Spleen (tissue), 11 donors: ENCODE measurements around the gene RERE. TPM values are rescaled to one million over a fixed set of nuclear protein-coding genes. Genes with fewer than 3 reads are reported as not detected.
A peak's percentile ranks its signal among the peaks of the same experiment; 100 is the strongest.

Experiments used
- DNase-seq: peaks from one replicate; pipeline ENCODE4 v3.0.0-alpha.2; 2020
- H3K27ac ChIP-seq, 8 donors: fragments of 200-600 bp; sonication (generic) in 7 of 8; 1 replicate in 4 of 8; 2 replicates in 4 of 8; pipeline versions ENCODE4 v1.5.0 to v1.8.0; 2016 to 2021; ENCODE audit warnings: inconsistent platforms in 4 of 8, mild to moderate bottlenecking in 4 of 8, moderate library complexity in 1 of 8
- H3K27me3 ChIP-seq, 7 donors: fragments of 200-600 bp; sonication (generic) in 6 of 7; replicated peaks in 1 of 7; 1 replicate in 4 of 7; 2 replicates in 3 of 7; pipeline versions ENCODE4 v1.5.0 to v1.8.0; 2016 to 2021; ENCODE audit warnings: inconsistent platforms in 3 of 7, mild to moderate bottlenecking in 1 of 7
- H3K36me3 ChIP-seq, 6 donors: fragments of 200-600 bp; sonication (generic) in 5 of 6; 1 replicate in 4 of 6; 2 replicates in 2 of 6; pipeline versions ENCODE4 v1.5.0 to v1.8.0; 2016 to 2021; ENCODE audit warnings: inconsistent platforms in 2 of 6
- H3K4me1 ChIP-seq, 6 donors: fragments of 200-600 bp; sonication (generic) in 5 of 6; 1 replicate in 3 of 6; 2 replicates in 3 of 6; pipeline versions ENCODE4 v1.5.0 to v1.8.0; 2016 to 2021; ENCODE audit warnings: inconsistent platforms in 3 of 6
- H3K4me3 ChIP-seq, 8 donors: fragments of 200-600 bp; sonication (generic) in 7 of 8; 1 replicate in 4 of 8; 2 replicates in 4 of 8; pipeline versions ENCODE4 v1.5.0 to v1.8.0; 2016 to 2021; ENCODE audit warnings: inconsistent platforms in 4 of 8, mild to moderate bottlenecking in 4 of 8, moderate library complexity in 2 of 8
- H3K9me3 ChIP-seq, 8 donors: fragments of 200-600 bp; sonication (generic) in 7 of 8; 1 replicate in 4 of 8; 2 replicates in 4 of 8; pipeline versions ENCODE4 v1.5.0 to v1.8.0; 2016 to 2021; ENCODE audit warnings: inconsistent platforms in 4 of 8
- CTCF ChIP-seq, 11 experiments: fragments of 200-600 bp in 7 of 11; fragments of 450-650 bp in 4 of 11; sonication (generic) in 4 of 11; IDR thresholded peaks in 8 of 11; conservative IDR thresholded peaks in 3 of 11; 1 replicate in 7 of 11; 2 replicates in 4 of 11; pipeline versions ENCODE4 v1.4.0 to v1.8.0; 2016 to 2021; ENCODE audit warnings: antibody characterized with exemption in 11 of 11, inconsistent platforms in 4 of 11, mild to moderate bottlenecking in 1 of 11
- POLR2A ChIP-seq, 3 donors: fragments of 450-650 bp; IDR thresholded peaks; one replicate each; pipeline ENCODE4 v1.5.1; 2017; ENCODE audit warnings: antibody characterized with exemption in 3 of 3, mild to moderate bottlenecking in 1 of 3
- POLR2AphosphoS5 ChIP-seq, 3 donors: sonication (generic); formaldehyde crosslinking; IDR thresholded peaks; one replicate each; pipeline ENCODE4 v1.5.1; 2017; ENCODE audit warnings: antibody characterized with exemption in 3 of 3
- WGBS, 5 donors: extraction: QIAGEN DNeasy Blood & Tissue Kit in 3 of 5; methylation state at CpG; one replicate each; pipeline versions ENCODE4 v1.1.5 to v1.1.7; 2013 to 2018; 5-methylcytosine and 5-hydroxymethylcytosine counted together
- intact Hi-C: fragments of 100-400 bp; cut with DNase I; formaldehyde crosslinking; loops from one replicate; pipeline ENCODE4 v1.15.0; 2023; ENCODE audit warnings: low total_unique reads
- polyA plus RNA-seq, 3 donors: library from polyadenylated mRNA; stranded (reverse); fragments of 200-250 nt; gene quantifications; one replicate each; pipeline ENCODE4 v1.2.1, GENCODE V29; 2013
- total RNA-seq, 7 donors: library from RNA; depleted of rRNA in 3 of 7; stranded (reverse); fragments of >200 nt in 3 of 7; fragmentation: NEBNext Ultra II Directional in 4 of 7; extraction: Animal tissue kit (Norgen Biotek cat#: 25700) in 4 of 7; gene quantifications; one replicate each; pipeline versions ENCODE4 v1.1.0 to v1.2.1, GENCODE V29; 2016 to 2021
- donor health status: healthy with polysubstance abuse.
- donor health status: DM: no; HTN: no; CAD: no; lungs with moderate emphysema.
- donor health status: DM: no; HTN: no; CAD: no.
- donor health status: Bipolar disorder and iron deficiency.
- donor health status: healthy.
- donor health status: DM: no; HTN: no; CAD: no.
- donor health status: DM: yes; HTN: yes; CAD: no.

RERE gene
- total and polyA plus RNA-seq, 10 donors = 10.3 to 149 (median 117) TPM

- intact Hi-C loops = no loop called here
- H3K4me1 ChIP-seq = peaks cover 15 to 93% (median 62%) of the 10 kb centered on the region in 6 donors
Measured at GRCh38 chr1:8365661-8366362, 451.6 kb downstream of the RERE start.

GRCh38 chr1:8364528-8365442, 452.7 kb downstream of the RERE start:
- Histone ChIP-seq H3K36me3 (peaks cover 4 to 84% (median 64%) of the 10 kb centered on the region in 6 donors), H3K4me1 (peaks cover 9 to 83% (median 53%) of the 10 kb centered on the region in 6 donors), H3K27ac (peak overlapping the region in 5 of 8 donors; percentile 59 to 77 (median 67)), H3K9me3 (no peaks in the 10 kb centered on the region), H3K27me3 (no peaks in the 10 kb centered on the region), H3K4me3 (no peak overlapping the region)
- WGBS, 5 donors = 84 to 91% (median 87%) methylated on average over 17 to 29 of the region's 29 CpGs
- intact Hi-C loops = no loop called here
- no peak for DNase-seq
- TF ChIP-seq POLR2AphosphoS5 (IDR thresholded peaks at IDR 0.05) = peak; percentile 57 to 60 (median 57)
- no peak for TF ChIP-seq CTCF (IDR thresholded peaks at IDR 0.05 in 8 of 11, conservative IDR thresholded peaks at IDR 0.05 in 3 of 11)

More at GRCh38 chr1:8365661-8366362, 451.6 kb downstream of the RERE start:
- Histone ChIP-seq H3K27ac (peak overlapping the region in 3 of 8 donors; percentile 23 to 67 (median 64)), H3K36me3 (peaks cover 2 to 84% (median 56%) of the 10 kb centered on the region in 6 donors), H3K27me3 (no peaks in the 10 kb centered on the region), H3K4me3 (no peak overlapping the region), H3K9me3 (no peaks in the 10 kb centered on the region)
- 91 to 95% (median 91%) methylated on average over 24 of the region's 24 CpGs for WGBS, 5 donors
- TF ChIP-seq POLR2AphosphoS5 (IDR thresholded peaks at IDR 0.05) (peak in 1 of 3 donors; percentile 6), POLR2A (IDR thresholded peaks at IDR 0.05) (no peak), CTCF (IDR thresholded peaks at IDR 0.05 in 8 of 11, conservative IDR thresholded peaks at IDR 0.05 in 3 of 11) (no peak)
- no peak for DNase-seq

GRCh38 chr1:8363767-8364301, 453.6 kb downstream of the RERE start:
- H3K4me1 ChIP-seq = peaks cover 9 to 73% (median 46%) of the 10 kb centered on the region in 6 donors
- no peak for DNase-seq
- H3K36me3 ChIP-seq = peaks cover 12 to 94% (median 73%) of the 10 kb centered on the region in 6 donors
- H3K27me3 ChIP-seq = no peaks in the 10 kb centered on the region
- H3K9me3 ChIP-seq = no peaks in the 10 kb centered on the region
- H3K4me3 ChIP-seq = no peak overlapping the region
- peak in 1 of 3 donors; percentile 7 for TF ChIP-seq POLR2AphosphoS5 (IDR thresholded peaks at IDR 0.05)
- no peak for TF ChIP-seq POLR2A (IDR thresholded peaks at IDR 0.05)
- H3K27ac ChIP-seq = peak overlapping the region in 6 of 8 donors; percentile 15 to 77 (median 66)
- intact Hi-C loops = no loop called here
- 67 to 92% (median 77%) methylated on average over 16 to 18 of the region's 18 CpGs for WGBS, 5 donors

DNA sequence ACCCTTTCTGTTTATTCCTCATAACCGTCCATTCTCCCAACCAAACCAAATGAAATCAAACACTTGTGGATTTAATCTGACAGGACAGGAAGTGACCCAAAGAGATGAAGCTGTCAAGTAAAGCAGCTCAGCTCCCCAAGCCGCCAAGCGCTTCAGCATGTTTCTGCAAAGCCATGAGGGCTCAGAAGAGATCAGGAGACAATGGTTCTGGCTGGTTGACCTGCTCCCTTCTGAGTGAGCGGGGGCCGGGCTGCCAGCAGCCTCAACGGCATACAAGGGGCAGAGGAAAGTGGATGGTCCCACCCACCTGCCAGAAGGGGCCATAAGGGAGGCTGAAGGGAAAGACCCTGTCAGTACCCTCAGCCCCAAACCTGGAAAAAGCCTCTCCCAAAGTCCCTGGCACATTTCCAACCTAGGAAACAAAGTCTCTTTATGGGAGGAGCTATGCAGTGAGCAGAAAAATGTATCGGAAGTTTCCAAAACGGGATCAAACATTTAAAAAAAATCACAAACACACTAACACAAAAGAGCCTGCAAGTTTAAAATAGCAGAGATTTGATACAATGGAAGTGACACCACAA, 454.2 kb downstream of the RERE start:
- no peaks in the 10 kb centered on the region for H3K27me3 ChIP-seq
- peak overlapping the region; percentile 2 to 77 (median 62) for H3K27ac ChIP-seq

More for the DNA sequence above, 454.2 kb downstream of the RERE start:
- WGBS, 5 donors = 62 to 80% (median 73%) methylated on average over 6 to 8 of the region's 8 CpGs
- Histone ChIP-seq H3K4me1 (peaks cover 9 to 73% (median 45%) of the 10 kb centered on the region in 6 donors), H3K9me3 (no peaks in the 10 kb centered on the region), H3K4me3 (no peak overlapping the region), H3K36me3 (peaks cover 13 to 99% (median 79%) of the 10 kb centered on the region in 6 donors)
- DNase-seq = no peak
- intact Hi-C loops = no loop called here
- no peak for TF ChIP-seq POLR2AphosphoS5 (IDR thresholded peaks at IDR 0.05)
- no peak for TF ChIP-seq CTCF (IDR thresholded peaks at IDR 0.05 in 8 of 11, conservative IDR thresholded peaks at IDR 0.05 in 3 of 11)
